D341Med (cell line): Measurements from ENCODE around the gene THADA.
A peak's percentile ranks its signal among the peaks of the same experiment; 100 is the strongest.
"Not testable (repeated sequence)": the region's sequence is repeated elsewhere in the genome, so short reads cannot be mapped to it uniquely, and the experiment has no call there.

Experiments used
- DNase-seq: peaks from one replicate; pipeline ENCODE4 v3.0.0; 2012; ENCODE audit warnings: low spot score

THADA gene

DNA sequence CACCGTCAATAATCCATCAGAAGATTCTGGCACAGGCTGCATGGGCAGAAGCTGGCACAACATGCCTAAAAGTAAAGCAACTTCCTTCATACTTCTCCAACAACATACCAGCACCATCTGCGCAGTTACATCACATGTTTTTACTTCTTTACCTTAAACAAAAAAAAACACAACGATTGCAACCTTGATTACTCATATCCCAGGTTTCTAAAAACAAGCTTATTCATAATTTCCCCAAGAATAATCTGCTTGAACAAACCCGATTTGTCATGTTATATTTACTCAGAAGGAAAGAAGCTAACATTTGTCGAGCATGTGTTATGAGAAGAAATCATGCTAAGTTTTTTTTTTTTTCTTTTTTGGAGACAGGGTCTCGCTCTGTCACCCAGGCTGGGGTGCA is 54.7 kb downstream of the THADA start:
- DNase-seq = no peak

GRCh38 chr2:43540021-43540779 is 55.6 kb downstream of the THADA start:
- DNase-seq = no peak

DNA sequence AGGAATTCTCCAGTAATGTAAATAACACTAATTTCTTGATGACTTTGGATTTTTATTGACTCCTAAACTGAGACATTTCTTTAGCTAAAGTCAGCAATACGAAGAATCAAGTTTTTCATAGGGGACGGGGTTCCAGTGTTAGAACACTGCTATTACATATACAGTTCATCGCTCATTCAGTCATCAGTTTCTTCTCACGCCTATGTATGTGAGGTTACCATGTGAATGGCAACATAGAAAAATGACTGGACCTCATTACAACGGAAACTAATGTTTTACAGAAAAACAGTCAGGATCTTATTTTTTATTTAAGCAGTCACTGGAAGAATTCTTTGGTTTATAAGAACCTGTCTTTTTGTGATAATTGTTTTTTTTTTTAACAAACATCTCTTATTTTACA is 56.4 kb downstream of the THADA start:
- no peak for DNase-seq

GRCh38 chr2:43538034-43538670 is 57.7 kb downstream of the THADA start:
- DNase-seq = no peak

DNA sequence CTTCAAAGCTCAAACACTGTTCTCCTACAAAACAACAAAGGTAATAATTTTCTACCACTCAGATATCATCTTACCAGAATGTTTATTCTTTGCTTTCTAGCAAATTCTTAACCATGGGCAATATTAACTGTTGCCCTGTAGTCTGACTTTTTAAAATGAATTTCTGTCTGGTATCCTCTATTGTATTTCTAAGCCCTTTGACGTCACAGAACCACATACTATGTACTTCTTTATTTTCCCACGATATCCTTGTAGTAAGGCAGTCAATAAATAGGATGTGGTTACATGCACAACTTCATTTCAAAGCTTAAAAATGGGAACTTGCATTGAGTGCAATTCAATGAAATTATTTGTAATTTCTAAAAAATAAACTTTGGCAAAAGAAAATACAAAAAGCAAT is 58.7 kb downstream of the THADA start:
- DNase-seq = no peak

- DNase-seq = no peak
Observed at GRCh38 chr2:43534569-43534968, 61.3 kb downstream of the THADA start.

- DNase-seq = not testable (repeated sequence)
Observed at GRCh38 chr2:43532572-43532971, 63.3 kb downstream of the THADA start.

DNA sequence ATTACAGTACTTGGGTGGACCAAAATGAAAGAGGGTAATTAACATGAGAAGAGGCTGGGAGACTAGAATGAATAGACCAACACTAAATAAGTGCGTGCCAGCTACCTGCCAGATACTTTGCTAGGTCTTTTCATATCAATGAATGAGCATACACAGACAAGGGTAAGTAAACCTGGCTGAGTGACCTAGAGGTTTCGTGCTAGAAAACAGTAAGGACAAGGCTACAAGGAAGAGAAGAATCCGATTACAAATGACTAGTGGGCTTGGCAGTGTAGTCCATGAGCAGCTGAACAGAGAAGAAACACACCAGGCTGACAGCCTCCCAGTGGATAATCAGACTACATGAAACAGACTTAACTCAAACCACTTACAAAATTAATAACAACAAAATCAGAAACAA is 64.6 kb downstream of the THADA start:
- no peak for DNase-seq

DNA sequence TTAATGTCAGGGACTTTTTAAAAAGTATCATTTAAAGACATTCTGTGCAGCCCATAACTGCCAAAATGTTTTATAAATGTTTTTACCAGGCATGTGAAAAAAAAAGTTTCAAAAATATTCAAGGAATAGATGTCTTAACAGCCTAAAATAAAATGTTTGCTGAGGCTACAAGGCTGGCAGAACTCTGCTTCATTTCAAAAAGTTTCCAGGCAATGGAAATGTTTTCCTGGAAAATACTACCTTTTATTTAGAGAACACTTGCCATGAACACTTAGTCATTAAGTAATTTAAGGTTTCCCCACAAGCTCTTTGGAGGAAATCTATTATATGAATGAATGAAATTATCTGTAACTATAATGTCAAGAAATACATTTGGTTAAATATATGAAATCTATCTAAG is 68.8 kb downstream of the THADA start:
- DNase-seq = no peak

GRCh38 chr2:43525506-43525905 is 70.3 kb downstream of the THADA start:
- DNase-seq = no peak

GRCh38 chr2:43524177-43524965 is 71.5 kb downstream of the THADA start:
- peak; percentile 28 for DNase-seq

GRCh38 chr2:43522177-43522576 is 73.7 kb downstream of the THADA start:
- no peak for DNase-seq

DNA sequence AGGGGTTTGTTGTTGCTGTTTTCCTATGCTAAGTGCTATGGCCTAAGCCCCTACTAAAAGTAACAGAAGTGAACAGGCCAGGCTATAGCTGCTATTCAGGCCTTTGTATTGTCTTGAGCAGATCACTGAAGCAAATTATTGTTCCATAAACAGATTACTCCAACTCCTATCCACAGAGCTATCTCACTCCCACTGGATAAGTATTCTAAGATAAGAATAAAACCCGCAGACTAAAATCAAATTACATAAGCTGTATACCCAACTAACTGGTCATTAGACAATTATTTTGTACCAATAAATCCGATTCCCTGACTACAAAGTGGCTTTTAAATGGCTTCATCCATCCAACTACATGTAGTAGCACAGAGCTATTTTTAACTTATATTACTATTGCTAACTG is 74.3 kb downstream of the THADA start:
- DNase-seq = no peak

- no peak for DNase-seq
Observed at GRCh38 chr2:43520919-43521318, 74.9 kb downstream of the THADA start.

GRCh38 chr2:43519643-43520221 is 76.1 kb downstream of the THADA start:
- no peak for DNase-seq

- DNase-seq = no peak
Observed at GRCh38 chr2:43518718-43519117, 77.1 kb downstream of the THADA start.

- no peak for DNase-seq
Observed at GRCh38 chr2:43518181-43518580, 77.7 kb downstream of the THADA start.

GRCh38 chr2:43515807-43516497 is 79.9 kb downstream of the THADA start:
- no peak for DNase-seq

GRCh38 chr2:43515248-43515647 is 80.6 kb downstream of the THADA start:
- no peak for DNase-seq

DNA sequence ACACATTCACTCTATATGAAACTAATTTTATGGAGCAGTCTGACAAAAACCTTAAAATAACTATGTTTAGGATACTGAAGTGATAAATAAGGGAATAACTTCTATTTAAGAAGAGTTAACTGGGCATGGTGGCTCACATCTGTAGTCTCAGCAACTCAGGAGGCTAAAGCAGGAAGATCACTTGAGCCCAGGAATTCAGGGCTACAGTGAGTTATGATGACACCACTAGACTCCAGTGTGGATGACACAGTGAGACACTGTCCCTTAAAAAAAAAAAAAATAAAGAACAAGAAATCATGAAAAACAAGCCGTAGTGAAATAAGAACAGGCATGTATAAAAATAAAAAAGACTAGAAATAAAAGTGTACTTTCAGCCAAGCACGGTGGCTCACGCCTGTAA is 82.0 kb downstream of the THADA start:
- no peak for DNase-seq

GRCh38 chr2:43513216-43513615 is 82.6 kb downstream of the THADA start:
- DNase-seq = no peak

DNA sequence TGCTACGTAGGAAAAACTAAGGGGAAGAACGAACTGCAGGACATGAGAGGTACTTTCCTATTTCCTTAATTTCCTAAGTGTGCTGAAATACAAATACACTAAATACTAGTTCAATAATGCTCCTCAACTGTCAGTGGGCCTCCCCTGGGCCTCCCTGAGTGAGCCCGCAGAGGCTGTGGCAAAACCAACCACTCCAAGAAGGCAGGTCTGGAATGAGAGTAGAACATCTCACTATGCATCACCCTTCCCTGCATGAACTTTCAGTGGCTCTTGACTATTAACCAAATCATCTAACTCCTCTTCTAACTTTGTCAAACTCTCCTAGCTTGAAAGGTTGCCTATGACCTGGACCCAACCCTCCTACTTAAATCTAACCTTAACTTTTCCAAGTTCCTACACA is 84.6 kb downstream of the THADA start:
- no peak for DNase-seq
